HG03039 (cell line): ENCODE data around the gene CDRT4.

Source experiments
- ATAC-seq: cut with Tn5 transposase; IDR thresholded peaks from one replicate; pipeline ENCODE4 v1.9.1; 2021; ENCODE audit warnings: mild to moderate bottlenecking, moderate library complexity; ENCODE audit not compliant: unreplicated experiment

CDRT4 gene

DNA sequence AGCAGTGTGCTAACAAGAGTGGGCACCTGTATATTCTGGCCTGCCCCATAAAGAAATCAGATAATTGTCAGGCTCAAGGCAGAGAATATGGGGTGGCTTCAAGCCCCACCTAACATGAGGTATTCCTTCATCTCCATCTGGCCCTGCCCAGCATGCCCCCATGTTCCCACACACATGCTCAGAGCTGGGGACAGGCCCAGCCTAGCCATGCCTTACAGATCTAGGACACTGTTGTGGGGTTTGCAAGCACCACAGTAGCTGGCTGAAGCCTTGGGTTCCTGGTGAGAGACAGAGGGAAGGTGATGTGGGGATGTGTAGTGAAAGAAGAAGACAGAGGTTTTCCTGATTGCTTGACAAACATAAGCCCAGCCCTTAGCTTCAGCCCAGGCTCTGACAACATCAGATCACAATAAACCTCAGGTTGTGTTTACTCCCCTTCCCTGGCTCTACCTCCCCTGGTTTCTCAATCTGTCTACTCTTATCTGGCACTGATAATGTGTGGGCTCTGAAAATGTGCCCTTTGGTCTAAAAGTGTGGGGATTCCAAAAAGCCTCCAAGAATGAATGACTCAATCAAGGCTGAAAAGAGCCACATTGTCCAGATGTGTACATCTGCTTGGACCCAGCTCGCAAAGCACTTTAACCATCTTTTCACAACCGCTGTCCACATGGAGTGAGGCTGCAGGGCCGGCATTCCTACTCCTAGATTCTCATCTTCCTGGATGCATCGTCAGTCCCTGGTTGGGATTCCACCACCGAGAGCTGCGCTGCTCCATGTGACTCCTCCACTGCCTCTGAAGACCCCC is 34.4 kb downstream of the CDRT4 start:
- no peak for ATAC-seq

DNA sequence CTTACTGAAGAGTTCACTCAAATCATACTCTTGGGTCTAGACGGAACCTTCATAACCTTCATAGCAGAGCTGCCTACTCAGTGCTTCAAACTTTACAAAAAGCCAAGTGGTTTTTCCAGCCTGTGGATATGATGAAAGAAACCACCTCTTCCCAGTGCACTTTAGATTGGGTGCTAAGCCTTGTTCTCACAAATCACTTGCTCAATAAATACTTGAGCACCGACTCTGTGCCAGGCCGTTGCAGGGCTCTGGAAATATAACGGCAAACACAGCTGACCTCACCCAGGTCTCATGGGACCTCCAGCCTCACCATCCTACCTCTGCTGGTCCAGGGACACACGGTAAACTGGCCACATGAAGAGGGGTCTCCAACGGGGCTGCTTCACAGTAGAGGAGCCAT is 35.7 kb downstream of the CDRT4 start:
- ATAC-seq, result no peak

DNA sequence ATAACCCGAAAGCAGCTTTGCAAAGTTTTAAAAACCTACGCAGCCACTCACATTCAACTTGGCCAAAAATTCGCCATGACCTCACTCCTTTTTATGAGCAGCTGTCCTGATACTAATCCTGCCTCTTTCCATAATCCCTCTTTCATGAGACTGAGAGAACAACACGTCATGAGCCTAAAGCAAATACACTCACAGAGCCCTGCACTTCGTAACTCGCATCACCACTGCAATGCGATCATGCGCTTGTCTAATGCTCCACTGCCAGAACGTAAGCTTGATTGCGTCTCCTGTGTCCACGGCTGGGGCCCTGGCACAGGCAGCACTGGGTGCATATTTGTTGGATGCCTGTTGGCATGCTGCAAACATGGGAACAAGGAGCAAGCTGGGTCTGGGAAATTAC is 36.2 kb downstream of the CDRT4 start:
- ATAC-seq, result no peak

DNA sequence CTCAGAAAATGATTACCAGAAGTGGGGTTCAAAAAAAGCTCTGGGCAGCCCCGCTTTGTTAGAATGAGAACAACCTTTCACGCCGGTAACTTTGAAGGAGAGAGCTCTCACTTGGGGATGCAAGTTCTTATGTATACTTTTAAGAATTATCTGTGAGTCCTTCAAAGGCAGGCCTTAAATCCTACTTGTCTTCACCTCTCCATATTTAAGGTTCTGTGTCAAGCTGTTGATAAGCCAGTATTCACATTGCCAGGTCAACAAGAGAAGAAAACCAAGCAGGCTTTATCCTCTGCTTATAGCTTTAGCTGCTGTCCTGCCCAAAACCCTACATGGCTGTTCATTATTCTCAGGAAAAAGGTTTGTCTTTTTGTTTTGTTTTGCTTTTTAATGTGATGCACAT is 42.9 kb downstream of the CDRT4 start:
- ATAC-seq, result no peak

DNA sequence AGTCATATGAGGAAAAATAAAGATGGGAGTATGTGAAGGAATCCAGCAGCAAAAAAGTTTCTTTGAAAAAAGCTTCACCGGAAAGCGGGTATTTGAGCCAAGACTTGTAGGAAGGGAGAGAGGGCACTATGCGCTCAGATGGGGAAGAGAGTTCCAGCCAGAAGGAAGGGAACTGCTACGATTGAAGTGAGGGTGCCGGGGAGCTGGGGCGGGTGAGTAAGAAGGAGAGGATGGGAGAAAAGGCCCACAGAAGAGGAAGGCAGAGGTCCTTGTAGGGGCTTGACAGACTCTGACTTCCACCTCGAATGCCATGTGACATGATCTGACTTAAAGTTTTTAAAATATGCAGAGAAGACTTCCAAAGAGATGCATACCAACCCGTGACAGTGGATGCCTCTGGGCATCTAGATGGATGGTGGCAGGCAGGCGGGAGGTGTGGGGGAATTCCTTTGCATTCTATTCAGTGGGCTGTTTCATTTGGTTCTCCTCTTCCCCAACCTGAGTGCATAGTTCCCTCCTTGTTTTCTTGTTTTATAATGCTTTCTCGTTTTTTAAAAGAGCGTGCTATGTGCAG is 44.9 kb downstream of the CDRT4 start:
- no peak for ATAC-seq

DNA sequence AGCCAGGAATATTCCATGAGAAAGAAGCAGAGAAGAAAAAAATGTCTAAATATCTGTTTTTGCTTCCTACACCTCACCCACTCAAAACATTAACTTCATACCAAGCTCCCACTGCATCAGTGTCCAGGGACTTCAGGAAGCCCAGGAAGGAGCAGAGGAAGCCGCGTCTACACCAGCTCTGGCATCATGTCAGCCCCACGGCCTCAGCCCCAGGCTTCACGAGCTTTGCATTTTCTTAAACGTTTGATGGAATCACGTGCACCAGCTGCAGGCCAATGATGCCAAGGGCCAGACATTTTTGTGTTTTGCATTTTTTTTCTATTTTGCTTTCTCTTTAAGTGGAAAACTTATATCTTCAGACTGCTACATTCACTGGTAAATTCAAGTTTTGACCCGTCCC is 48.6 kb downstream of the CDRT4 start:
- ATAC-seq, result no peak

DNA sequence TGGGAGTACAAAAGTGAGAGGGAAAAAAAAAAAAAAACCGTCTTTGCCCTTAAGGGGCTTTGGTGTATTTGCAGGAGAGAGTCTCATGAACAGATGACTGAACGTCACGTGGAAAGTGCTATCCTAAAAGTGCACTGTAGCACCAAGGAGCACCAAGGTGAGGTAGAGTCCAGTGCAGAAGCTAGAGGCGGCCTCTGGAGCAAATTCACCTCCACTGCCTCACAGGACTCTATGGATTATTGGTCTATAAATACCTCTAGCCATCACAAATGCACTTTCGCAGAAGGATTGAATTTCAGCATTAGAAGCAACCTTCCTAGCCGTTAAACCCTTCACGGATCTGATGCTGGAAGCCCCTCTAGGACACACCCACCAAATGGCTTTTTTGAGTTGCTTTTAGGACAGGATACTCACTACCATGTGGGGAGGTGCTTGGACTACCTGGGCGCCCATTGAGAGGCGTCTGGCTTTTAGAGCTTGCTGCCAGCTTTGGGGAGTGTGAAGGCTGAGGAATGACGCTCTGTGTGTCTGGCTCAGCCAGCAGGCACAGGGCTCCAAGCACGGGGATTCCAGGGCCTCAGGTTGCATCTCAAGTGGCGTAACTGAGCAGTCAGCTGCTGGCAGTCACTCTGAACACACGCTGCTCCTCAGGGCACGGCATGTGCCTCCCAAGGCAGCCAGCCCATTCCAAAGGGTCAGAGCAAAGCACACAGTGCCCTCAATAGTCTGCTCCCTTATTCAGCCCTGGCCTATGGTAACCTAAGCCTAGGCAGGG is 52.7 kb downstream of the CDRT4 start:
- no peak for ATAC-seq

DNA sequence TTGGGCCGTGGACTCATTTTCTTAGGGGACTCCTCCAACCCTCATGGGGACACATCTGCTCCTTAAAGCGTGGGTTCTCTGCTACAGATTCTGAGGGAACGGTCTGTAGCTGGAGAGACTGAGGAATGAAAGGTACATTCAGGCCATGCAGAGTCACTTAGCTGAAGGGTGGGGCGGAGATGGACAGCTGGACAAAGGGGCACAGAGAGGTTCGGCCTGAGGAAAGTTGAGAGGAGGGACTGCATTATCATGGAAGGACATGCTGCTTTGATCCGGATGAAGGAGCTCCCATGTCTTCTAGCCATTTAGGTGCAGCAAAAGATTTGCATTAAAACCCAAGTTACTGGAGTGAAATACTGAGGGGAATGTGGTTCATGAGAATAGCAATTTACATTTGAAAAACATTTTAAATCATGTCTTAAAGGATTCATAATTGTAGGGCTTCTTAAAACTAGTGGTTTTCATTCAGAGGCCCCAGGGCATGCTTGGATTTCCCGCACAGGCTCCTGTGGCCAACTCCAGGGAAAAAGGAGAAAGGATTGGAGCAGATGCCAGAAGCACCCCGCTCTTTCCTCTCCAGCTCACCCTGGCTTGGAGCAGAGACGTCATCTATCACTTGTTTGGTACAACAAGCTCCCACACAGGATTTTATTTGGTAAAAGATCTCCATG is 54.2 kb downstream of the CDRT4 start:
- no peak for ATAC-seq

DNA sequence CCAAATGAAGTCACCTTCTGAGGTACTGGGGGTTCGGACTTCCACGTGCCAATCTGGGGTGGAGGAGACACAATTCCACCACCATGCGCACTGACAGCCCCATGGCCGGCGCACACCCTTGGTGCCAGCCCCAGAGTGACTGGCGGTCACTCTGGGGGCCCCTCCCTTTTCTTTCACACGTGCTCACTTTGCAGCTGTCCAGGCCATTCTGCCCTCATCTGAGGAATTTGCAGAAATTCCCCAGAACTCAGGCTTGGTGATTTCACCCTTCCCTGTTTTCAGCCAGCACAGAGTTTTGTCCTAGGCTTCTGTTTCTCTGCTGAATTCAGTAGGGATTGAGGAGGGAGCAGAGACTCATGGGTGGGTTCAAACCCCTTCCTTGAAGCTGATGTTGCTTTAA is 54.8 kb downstream of the CDRT4 start:
- ATAC-seq, result no peak

DNA sequence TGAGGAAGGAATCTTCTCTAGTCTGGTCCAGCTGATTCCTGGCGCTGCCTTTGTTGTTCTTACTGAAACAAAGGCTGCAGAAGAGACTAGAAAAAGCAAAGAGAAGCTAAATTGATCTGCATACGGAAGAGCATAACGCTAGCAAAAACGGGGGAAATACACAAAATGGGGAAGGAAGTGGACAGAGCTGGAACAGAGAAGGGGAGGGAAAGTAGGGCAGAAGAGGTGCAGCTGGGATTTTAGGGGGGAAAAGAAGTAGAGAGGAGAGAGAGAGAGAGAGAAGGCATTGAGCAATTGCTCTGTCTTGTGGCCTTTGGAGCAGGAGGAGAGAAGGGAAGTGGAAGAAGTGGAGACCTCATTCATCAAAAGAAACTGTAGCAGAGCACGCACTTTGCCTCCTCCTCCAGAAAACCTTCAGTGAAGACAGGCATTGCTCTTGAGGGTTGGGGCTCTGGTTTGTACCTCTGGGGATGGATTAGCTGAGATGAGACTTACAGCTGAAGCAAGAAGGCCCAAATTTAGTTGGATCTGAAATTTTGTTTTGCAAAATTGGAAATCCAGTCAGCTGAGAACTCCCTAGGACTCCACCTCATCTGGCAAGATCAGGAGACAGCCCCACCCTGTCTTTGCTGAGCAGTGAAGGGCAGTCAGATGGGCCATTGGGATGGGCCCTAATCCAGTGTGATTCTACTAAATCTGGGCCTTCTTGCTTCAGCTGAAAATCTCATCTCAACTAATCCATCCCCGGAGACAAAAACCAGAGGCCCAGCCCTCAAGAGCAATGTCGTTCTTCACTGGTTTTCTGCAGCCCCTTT is 55.8 kb downstream of the CDRT4 start:
- ATAC-seq, result no peak

DNA sequence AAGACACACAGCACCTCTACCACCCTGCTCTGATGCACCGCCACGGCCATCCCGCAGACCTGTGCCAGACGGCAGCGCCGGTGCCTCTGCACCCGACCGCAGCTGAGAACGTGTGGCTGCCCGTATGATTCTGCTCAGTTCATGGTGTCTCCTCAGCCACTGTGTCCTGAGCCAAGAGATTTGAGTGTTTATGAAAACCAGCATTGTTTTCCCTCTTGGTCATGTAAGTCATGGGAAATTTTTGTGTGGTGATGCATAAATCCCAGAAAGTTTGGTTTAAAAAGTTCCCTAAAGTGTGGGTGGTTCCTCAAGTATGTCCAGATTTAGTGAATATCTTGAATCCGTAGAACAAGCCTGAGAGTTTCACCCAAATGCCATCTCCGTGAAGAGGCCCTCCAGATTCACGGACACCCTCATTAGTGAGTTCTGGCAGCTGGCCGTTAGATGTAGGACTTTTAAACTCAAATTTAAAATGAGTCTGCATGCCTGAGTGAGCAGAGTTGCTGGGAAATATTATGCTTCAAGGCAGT is 57.6 kb downstream of the CDRT4 start:
- ATAC-seq, result no peak

DNA sequence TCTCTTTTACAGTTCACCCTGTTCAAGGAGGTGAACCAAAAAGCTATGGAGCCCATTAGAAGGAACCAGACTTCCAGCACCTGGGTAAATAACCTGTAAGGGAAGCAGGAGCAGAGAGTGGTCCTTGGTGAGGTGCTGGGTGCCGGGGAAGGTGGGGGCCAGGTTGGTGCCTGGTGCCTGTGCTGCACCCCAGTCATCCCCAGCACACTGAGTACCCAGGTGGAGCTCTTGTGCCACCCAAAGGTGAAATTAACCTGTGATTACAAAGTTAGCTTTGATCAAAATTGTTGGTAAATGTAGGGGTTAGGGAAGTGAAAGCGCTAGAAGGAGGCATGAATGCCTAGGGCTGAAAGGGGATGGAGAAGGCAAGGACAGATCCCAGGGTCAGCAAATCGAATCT is 58.6 kb downstream of the CDRT4 start:
- ATAC-seq, result no peak

DNA sequence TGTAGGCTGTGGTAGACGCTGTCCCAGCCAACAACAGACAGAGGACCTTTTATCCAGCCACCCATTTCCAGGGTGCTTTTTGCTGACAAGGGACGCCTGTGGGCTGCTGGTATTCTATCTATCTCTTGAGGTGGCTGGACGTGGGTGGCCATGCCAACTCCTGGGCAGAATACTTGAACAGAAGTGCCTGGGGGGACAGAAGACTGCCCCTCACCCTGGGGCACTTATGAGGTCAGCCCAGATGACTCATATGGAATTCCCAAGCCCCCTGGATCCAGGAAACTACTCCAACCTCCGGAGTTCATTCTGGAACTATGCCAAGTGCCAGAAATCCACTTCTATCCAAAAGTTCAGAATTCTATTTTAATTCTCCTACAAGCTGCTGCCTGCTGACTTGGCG is 61.3 kb downstream of the CDRT4 start:
- ATAC-seq, result no peak

DNA sequence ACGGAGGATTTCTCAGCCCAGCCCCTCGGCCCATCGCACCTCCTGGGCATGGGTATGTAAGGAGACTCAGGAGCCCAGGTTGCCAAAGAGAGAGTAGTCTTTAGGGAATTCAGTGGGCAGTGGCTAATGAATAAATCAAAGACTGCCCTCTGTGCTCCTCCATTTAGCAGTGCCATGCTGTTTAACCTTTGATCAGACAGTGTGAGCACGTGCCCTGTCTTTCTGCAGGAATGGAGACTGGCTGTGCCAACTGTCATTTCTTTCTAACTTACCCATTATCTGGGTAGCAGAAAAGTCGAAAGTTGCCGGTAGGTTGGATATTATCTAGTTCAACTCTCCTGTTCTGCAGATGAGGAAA is 62.4 kb downstream of the CDRT4 start:
- ATAC-seq, result no peak

DNA sequence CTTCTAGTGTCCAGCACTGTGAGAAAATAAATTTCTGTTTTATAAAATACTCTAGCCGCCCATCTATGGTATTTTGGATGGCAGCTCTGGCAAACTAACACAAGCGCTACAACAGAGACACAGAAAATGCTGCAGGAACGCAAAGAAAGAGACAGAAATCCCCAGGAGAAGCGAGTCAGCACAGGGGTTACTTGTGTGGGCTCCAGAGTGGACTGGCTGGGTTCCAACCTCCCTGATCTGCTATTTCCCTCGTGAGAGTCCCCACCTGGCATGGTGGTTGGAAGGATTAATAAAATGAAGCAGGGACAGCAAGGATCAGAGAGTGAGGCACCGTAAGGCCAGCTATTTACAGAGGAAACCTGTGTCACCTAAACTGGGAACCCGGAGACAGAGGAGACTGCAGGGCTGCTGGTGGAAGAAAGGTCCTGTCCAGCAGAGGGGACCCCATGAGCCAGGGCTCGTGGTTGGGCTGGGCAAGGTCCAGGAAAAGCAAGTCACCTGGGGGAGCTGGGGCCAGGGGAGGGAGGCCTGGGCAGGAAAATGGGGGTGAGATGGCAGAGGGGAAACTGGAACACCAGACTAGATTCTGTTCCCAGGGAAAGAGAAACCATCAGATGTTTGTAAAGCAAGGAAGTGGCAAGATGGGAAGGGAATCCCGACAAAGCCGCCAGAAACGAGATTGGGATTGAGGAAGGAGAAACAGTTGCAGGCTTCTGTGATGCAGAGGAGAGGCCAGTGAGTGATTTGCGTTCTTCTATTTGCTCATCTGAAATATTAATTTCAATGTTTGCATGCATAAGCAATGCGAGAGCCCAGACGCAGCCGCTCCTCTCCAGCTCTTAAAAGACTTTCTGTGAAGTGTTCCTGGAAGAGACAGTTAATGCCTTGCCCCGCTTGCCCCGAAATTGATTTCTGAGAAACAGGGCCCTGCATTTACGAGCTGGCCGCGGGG is 63.0 kb downstream of the CDRT4 start:
- no peak for ATAC-seq

DNA sequence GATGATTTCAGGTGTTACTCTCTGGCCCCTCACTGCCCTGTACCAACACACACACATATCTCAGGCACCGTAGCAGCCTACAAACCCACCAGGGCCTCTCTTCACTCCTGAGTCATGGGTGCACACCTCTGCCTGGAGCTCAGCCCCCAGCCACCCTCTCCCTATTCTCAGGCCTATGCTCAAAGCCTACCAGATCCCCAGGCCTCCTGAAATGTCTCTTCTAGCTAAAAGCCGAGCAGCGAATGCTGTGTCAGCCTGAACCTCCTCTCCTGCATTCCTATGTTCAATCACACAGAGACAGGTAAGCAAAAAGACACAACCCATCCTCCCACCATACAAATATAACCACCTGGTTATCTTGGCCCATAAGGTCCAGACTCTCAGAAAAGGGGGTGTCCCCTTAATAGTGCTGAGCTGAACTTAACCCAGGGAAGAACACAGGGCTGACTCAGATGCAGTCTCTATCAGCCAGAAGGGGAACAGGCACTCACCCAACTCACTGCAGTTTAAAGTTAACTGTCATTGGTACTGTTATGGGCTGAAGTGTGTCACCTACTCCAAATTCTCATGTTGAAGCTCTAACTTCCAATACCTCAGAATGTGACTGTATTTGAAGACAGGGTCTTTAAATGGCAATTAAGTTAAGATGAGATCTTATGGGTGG is 64.0 kb downstream of the CDRT4 start:
- ATAC-seq, result no peak

DNA sequence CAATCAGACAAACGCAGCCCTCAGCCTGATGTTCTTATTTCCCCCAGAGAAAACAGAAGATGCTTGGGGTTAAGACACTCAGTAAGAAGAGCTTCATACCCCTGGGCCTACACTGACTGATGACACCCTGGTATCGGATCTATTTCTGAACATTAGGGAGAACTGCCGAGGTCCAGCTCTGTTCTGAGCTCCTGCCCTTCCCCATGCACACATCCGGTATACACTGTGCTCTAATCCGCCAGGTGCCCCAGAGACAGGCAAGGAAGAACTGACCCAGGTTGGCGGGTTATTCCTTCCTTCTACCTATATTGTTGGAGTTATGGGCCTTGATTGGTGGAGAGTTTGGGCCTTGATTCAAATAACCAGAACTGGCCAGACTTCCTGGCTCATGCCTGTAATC is 68.0 kb downstream of the CDRT4 start:
- ATAC-seq, result no peak

DNA sequence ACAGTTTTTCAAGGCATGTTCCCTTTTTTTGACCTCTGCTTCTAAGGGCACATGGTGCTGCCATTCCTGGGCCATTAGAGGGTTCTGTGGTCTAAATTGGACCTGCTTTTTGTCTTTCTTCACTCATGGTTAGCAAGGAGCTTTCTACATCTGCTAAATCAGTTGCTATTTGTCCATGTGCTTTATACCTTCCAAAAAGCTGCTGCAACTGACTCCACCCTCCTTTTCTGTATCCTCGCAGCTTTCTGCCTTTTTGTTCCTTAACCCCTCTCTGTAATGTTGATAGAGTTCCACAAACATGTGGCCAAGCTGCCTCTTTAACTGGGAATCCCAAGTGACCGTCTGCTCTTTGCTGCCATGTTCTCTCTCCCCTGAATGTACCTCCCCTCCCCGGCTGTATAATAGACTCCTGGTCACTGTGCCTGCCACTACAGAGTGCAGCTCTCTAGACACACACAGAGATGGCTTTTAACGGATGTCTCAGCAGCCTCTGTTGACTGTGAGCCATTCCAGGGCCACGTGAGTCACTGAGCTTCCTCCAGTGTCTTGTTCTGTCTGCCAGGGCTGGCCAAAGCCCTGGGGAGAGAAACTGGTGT is 68.6 kb downstream of the CDRT4 start:
- ATAC-seq, result no peak

DNA sequence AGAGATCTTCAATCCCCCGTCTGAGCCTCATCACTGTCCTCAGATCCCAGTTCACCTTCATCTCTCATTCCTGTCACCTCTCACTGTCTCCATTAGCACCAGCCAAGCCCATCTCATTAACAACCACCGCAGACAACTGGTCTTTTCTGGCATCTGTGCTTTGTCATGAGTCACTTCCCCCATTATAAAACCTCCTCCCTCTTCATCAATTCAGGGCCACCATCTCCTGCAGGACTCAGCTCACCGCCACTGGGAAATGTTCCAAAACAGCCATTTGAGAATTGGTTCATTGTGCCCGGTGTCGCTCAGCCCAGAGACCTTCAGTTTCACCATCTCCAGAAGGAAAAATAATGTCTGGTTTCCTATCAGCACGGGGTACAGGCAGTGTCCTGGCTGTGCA is 69.1 kb downstream of the CDRT4 start:
- no peak for ATAC-seq
